K562 (cell line): ENCODE measurements around the gene SLC44A5. TPM values are rescaled to one million over a fixed set of nuclear protein-coding genes. Genes with fewer than 3 reads are reported as not detected.

ENCODE experiments used
- BRD4 ChIP-seq: fragments of 200-600 bp; sonication (generic); IDR thresholded peaks from 2 replicates; pipeline ENCODE4 v1.6.1; 2017; ENCODE audit warnings: inconsistent platforms
- CHD1 ChIP-seq: fragments of 200-600 bp; sonication (generic); IDR thresholded peaks from one replicate; pipeline ENCODE4 v1.6.1; 2012; ENCODE audit warnings: mild to moderate bottlenecking, moderate library complexity, low read length, inconsistent platforms
- MAFF ChIP-seq: IDR thresholded peaks from 2 replicates; pipeline ENCODE4 v1.6.1; 2012; ENCODE audit warnings: low read length, improper control_type of control experiment
- ZNF263 ChIP-seq: sonication (generic); formaldehyde crosslinking; IDR thresholded peaks from 2 replicates; pipeline ENCODE4 v1.8.0; 2022; ENCODE audit warnings: mild to moderate bottlenecking, missing genetic modification reagents, borderline replicate concordance
- ZNF512 ChIP-seq: IDR thresholded peaks from 2 replicates; pipeline ENCODE4 v1.6.1; 2016; ENCODE audit warnings: missing genetic modification characterization, missing compliant biosample characterization
- polyA plus RNA-seq, 8 experiments: library from polyadenylated mRNA; depleted of rRNA in 4 of 8; stranded (reverse) in 5 of 8; unstranded in 3 of 8; fragments of >200 nt; fragmentation: Nextera tagmentation in 2 of 8; fragmentation: Illumina TruSeq in 1 of 8; extraction: Ambion mirVana in 2 of 8; extraction: Trizol in 1 of 8; gene quantifications; 2 replicates each; pipeline versions ENCODE4 v1.2.1 to v1.2.3, GENCODE V29; 2011 to 2014; ENCODE audit warnings: inconsistent platforms in 1 of 8, missing spikeins in 1 of 8
- total RNA-seq, 7 experiments: library from RNA; depleted of rRNA in 6 of 7; stranded (reverse); fragments of >200 nt in 6 of 7; fragmentation: Illumina TruSeq in 2 of 7; extraction: Trizol in 2 of 7; gene quantifications; 2 replicates each; pipeline versions ENCODE4 v1.2.1 to v1.2.3, GENCODE V29; 2011 to 2021; ENCODE audit warnings: low replicate concordance in 1 of 7
- TF ChIP-seq, protein P1 (sequence below): fragments of 200-600 bp; sonication (generic); IDR thresholded peaks from one replicate; pipeline ENCODE4 v1.6.1; 2012; ENCODE audit warnings: mild to moderate bottlenecking, low read depth, low read length, inconsistent platforms

Gene SLC44A5
- total and polyA plus RNA-seq, 9 of the 15 experiments (the other 6 are each of a cell fraction or from before 2014, with no cell fraction given): 1.2 to 10.1 (median 3.2) TPM

- TF ChIP-seq, protein P1, sequence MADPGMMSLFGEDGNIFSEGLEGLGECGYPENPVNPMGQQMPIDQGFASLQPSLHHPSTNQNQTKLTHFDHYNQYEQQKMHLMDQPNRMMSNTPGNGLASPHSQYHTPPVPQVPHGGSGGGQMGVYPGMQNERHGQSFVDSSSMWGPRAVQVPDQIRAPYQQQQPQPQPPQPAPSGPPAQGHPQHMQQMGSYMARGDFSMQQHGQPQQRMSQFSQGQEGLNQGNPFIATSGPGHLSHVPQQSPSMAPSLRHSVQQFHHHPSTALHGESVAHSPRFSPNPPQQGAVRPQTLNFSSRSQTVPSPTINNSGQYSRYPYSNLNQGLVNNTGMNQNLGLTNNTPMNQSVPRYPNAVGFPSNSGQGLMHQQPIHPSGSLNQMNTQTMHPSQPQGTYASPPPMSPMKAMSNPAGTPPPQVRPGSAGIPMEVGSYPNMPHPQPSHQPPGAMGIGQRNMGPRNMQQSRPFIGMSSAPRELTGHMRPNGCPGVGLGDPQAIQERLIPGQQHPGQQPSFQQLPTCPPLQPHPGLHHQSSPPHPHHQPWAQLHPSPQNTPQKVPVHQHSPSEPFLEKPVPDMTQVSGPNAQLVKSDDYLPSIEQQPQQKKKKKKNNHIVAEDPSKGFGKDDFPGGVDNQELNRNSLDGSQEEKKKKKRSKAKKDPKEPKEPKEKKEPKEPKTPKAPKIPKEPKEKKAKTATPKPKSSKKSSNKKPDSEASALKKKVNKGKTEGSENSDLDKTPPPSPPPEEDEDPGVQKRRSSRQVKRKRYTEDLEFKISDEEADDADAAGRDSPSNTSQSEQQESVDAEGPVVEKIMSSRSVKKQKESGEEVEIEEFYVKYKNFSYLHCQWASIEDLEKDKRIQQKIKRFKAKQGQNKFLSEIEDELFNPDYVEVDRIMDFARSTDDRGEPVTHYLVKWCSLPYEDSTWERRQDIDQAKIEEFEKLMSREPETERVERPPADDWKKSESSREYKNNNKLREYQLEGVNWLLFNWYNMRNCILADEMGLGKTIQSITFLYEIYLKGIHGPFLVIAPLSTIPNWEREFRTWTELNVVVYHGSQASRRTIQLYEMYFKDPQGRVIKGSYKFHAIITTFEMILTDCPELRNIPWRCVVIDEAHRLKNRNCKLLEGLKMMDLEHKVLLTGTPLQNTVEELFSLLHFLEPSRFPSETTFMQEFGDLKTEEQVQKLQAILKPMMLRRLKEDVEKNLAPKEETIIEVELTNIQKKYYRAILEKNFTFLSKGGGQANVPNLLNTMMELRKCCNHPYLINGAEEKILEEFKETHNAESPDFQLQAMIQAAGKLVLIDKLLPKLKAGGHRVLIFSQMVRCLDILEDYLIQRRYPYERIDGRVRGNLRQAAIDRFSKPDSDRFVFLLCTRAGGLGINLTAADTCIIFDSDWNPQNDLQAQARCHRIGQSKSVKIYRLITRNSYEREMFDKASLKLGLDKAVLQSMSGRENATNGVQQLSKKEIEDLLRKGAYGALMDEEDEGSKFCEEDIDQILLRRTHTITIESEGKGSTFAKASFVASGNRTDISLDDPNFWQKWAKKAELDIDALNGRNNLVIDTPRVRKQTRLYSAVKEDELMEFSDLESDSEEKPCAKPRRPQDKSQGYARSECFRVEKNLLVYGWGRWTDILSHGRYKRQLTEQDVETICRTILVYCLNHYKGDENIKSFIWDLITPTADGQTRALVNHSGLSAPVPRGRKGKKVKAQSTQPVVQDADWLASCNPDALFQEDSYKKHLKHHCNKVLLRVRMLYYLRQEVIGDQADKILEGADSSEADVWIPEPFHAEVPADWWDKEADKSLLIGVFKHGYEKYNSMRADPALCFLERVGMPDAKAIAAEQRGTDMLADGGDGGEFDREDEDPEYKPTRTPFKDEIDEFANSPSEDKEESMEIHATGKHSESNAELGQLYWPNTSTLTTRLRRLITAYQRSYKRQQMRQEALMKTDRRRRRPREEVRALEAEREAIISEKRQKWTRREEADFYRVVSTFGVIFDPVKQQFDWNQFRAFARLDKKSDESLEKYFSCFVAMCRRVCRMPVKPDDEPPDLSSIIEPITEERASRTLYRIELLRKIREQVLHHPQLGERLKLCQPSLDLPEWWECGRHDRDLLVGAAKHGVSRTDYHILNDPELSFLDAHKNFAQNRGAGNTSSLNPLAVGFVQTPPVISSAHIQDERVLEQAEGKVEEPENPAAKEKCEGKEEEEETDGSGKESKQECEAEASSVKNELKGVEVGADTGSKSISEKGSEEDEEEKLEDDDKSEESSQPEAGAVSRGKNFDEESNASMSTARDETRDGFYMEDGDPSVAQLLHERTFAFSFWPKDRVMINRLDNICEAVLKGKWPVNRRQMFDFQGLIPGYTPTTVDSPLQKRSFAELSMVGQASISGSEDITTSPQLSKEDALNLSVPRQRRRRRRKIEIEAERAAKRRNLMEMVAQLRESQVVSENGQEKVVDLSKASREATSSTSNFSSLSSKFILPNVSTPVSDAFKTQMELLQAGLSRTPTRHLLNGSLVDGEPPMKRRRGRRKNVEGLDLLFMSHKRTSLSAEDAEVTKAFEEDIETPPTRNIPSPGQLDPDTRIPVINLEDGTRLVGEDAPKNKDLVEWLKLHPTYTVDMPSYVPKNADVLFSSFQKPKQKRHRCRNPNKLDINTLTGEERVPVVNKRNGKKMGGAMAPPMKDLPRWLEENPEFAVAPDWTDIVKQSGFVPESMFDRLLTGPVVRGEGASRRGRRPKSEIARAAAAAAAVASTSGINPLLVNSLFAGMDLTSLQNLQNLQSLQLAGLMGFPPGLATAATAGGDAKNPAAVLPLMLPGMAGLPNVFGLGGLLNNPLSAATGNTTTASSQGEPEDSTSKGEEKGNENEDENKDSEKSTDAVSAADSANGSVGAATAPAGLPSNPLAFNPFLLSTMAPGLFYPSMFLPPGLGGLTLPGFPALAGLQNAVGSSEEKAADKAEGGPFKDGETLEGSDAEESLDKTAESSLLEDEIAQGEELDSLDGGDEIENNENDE: no peak
- no peak for TF ChIP-seq ZNF512
- no peak for TF ChIP-seq BRD4
- TF ChIP-seq ZNF263 (CRISPR knock-in tag): no peak
- no peak for TF ChIP-seq MAFF
- no peak for TF ChIP-seq CHD1
- TF ChIP-seq, all 486 proteins: peak for 0
Measured at GRCh38 chr1:75310067-75310466, 300.8 kb downstream of the SLC44A5 start (continued).
